ENCODE data around the gene EEPD1.
"Not testable (repeated sequence)": the region's sequence is repeated elsewhere in the genome, so short reads cannot be mapped to it uniquely, and the experiment has no call there.

The EEPD1 gene

GRCh38 chr7:36129048-36129534 is 24.0 kb upstream of the EEPD1 start:
- DNase-seq = peak; percentile 10

DNA sequence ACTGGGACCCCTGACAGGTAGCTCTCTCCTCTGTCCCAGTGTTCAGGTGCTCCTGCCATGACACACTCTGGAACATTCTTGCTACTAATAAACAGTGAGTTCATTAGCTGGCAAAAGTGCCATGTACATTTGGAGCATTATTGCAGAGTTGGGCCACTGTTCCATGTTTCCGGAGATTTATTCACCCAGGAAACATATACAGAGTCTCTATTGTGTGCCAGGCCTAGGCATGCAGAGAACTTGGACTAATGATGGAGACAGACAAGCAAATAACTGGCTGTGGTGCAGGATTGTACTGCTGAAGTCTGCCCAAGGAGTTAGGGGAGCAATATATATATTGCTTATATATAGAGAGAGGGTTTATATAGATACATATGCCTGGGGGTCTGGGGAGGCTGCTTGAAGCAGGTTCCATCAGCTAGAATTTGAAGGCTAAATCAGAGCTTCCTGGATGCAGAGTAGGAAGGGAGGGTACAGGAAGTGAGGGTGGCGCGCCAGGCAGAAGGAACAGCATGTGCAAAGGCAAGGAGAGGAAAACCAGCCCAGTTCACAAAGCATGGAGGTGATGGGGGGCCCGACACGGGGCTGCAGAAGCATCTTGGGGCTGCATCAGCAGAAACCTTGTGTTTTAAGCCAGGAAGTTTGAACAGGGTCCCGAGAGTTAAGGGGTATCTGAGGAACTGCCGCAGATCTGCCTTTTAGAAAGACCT is 22.7 kb upstream of the EEPD1 start:
- no peak for DNase-seq

DNA sequence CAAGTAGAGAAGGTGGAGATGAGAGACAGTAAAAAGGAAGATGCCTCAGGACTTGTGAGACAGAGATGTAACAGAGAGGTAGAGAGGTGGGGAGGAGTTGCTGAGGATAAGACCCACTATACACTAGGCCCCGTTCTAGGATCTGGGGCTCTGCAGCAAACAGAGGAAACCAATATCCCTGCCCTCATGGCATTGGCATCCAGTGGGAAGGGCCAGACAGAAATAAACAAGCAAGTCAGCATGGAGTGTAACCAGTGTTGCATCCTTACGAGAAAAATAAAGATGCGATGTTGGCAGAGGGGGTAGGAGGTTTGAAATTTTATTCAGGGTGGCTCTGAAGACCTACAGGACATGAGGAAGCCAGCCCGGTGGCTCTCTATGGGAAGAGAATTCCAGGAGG is 22.0 kb upstream of the EEPD1 start:
- DNase-seq = no peak

DNA sequence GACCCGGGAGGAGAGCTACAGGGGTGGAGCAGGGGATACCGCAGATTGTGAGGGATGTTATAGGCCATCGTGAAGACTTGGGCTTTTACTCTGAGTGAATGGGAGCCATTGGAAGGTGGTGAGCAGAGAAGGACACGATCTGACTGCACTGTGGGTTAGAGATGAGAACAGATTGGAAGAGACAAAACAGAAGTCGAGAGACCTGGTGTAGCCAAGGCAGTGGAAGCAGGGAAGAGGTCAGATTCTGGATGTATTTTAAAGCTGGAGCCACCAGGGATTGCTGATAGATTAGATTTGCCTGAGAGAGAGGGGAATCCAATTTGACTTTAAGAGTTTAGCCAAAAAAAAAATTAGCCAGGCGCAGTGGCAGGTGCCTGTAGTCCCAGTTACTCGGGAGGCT is 21.6 kb upstream of the EEPD1 start:
- no peak for DNase-seq

DNA sequence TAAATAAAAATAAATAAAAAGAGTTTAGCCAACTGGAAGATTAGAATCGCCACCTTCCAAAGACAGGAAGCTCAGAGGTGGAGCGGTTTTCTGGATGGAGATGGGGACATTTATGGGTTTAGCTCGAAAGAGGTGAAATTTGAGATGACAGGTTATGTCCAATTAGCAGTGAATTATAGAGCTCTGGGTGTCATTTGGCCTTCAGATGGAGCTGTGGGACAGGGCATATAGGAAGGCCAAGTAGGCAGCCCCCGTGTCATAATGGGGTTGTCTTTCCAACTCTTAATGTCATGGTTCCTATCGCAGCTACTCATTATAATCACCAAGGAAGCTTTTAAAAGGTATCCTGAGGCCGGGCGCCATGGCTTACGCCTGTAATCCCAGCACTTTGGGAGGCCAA is 21.0 kb upstream of the EEPD1 start:
- no peak for DNase-seq

DNA sequence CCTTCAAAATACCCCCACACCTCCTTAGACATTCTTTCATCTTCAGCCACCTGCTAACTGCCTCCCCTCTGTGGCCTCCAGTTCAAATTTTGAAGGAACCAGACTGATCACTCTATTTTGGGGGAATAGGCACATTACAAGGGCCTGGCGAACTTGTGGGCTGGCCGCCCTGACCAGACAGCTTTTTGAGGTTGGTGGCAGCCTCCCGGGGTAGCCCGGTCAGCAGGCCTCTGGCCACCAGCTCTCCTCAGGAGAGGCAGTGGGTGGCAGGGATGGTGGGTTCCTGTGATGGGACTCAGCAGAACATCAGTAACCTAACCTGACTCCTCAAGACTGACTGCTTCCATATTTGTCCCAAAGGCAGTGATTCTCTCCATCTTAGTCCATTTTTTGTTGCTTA is 17.4 kb upstream of the EEPD1 start:
- no peak for DNase-seq

DNA sequence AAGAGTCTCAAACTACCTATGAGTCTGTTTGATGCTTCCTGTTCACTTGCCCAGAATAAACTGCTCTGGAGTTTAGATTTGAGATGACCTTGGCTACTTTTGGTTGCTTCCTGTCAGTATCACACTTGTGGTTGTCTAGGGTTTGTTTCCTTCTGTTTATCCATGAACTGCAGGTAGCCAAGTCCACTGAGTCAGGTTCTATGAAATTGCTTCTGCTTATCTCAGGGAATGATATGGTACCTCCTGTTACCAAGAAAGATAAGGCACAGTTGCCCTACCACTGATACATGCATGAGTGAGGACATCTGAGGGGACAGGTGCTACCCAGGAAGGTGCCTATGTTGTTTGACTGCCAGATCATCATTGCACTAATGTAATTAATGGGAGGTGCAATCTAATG is 15.8 kb upstream of the EEPD1 start:
- DNase-seq = no peak

DNA sequence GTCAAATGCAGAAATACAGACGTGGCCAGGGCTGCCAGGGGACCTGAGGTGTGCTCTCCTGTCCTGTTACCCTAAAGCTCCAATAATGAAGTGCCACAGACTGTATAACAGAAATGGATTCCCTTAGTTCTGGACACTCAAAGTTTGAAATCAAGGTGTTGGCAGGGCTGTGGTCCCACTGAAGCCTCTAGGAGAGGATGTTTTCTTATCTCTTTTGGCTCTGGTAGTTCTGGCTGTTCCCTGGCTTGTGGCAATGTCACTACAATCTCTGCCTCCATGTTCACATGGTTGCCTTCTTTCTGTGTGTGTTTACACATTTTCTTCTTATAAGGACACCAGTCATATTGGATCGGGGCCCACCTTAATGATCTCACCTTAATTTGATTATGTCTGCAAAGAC is 15.3 kb upstream of the EEPD1 start:
- no peak for DNase-seq

DNA sequence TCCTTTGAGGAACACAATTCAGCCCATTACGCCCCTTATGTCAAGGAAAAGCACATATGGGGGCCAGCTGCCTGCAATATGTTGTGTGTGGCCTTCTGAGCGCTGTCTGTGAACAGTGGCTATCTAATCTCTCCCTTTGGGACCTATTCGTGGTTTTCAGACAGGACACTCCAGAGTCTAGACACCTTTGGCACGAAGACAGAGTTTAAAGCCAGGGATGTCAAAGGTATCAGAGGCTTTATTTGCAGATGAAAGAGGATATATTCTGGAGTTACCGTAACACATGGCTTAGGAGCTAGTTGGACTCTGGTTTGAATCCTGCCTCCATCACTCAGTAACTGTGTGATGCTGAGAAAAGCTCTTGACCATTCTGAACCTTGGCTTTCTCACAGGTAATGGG is 14.8 kb upstream of the EEPD1 start:
- DNase-seq = no peak

- DNase-seq = no peak
Observed at GRCh38 chr7:36141351-36141750, 11.7 kb upstream of the EEPD1 start.

- no peak for DNase-seq
Observed at GRCh38 chr7:36141850-36142249, 11.2 kb upstream of the EEPD1 start.

DNA sequence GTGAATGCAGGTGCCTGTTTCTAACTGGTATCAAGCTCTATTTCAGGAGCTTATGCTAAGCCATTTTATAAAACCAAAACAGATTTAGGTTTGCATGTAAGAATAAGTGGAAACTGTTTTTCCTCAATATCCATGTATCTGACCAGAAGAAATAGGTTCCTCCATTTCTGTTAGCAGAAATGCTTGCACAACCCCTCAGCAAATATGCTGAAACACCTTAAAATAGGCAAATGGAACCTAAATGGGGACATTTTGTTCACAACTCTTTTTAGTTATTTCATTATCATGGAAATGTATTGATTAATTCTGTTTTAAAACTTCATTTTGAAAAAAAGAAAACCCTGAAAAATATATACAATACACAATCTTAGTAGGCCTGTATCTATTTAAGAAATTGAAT is 8.9 kb upstream of the EEPD1 start:
- no peak for DNase-seq

DNA sequence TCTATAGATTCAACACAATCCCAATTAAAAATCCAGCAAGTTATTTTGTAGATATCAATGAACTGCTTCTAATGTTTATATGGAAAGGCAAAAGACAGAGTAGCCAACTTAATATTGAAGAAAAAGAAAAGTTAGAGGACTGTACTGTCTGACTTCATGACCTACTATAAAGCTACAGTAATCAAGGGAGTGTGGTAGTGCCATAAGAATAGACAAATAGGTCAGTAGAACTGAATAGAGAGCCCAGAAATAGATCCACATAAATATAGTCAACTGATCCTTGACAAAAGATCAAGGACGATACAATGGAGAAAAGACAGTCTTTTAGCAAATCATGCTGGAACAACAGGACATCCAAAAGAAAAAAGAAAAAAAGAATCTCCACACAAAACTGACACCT is 7.4 kb upstream of the EEPD1 start:
- no peak for DNase-seq

GRCh38 chr7:36147361-36147760 is 5.7 kb upstream of the EEPD1 start:
- no peak for DNase-seq

GRCh38 chr7:36148422-36149065 is 4.5 kb upstream of the EEPD1 start:
- DNase-seq = no peak

GRCh38 chr7:36149240-36149639 is 3.8 kb upstream of the EEPD1 start:
- DNase-seq = not testable (repeated sequence)

- DNase-seq = no peak
Observed at GRCh38 chr7:36149694-36150452, 3.2 kb upstream of the EEPD1 start.

DNA sequence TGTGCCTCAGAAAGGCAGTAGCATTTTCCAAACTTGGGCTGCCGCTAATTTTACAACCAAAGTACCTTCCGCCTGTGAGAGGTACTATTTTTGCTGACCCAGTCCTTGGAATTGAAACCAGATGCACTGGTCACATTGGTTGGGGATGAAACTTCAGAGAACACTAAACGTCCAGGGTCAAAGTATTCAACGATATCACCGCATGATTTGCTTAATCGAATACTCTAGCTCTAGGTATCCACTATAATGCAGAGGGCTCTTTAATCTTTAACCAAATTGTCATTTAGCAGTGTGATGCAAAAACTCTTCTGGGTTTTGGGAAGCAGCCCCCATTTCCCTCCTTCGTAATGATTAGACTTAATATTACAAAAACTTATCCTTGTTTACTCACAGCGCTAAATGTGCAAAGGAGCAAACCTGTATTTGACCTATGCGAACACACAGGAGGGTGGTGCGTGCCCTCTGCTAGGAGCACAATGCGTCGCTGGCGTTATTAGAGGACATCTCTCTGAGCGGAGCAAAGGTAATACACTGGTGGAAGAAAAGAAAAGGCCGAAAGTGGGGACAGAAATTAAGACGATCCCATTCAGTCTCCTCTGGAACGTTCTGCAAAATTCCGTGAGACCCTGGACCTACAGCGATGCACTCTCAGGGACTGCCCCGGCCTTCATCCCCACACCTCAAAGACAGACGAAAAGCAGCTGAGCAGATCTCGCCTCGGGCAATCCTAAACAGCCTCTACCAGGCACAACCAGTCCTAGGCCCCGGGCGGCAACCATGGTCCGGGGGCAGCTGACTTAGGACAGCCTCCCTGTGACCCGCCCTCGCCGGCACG is 916 bp upstream of the EEPD1 start:
- DNase-seq = no peak

GRCh38 chr7:36153571-36154097 is 580 bp downstream of the EEPD1 start:
- no peak for DNase-seq

- DNase-seq = no peak
Observed at GRCh38 chr7:36154255-36155212, 1.5 kb downstream of the EEPD1 start.

DNA sequence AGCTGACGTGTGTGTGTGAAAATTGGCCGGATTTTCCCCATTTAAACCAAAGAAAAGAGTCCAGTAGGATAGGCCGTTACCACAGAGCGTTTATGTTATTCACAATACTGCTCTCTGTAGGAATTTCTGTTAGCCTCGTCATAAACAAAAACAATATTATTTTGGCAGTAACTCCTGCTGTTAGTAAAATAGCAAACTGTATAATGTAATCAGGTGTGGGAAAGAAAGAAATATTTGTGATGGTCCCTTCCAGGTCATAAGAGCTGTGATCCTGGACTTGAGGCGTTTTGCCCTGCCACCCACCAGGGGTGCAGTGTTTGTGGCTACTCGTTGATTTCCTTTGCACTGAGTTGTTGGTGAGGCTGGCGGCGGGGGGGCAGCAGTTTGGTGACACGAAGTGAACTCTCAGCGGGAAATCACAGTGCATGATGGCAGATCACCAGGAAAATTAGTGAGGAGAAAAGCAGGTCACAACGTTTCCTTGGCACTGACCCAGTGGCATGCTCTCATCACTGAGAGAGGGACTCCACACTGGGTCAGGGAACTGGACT is 2.8 kb downstream of the EEPD1 start:
- no peak for DNase-seq
